ENCODE data around the gene ZNF276.

- TF ChIP-seq CTCF (IDR thresholded peaks at IDR 0.05) (no peak), POLR2A (IDR thresholded peaks at IDR 0.05) (no peak)
These were observed 8.7 kb downstream of the ZNF276 start for GRCh38 chr16:89729863-89730593.
